ENCODE measurements around the gene ADGRD1.

- TF ChIP-seq POLR2AphosphoS5 (IDR thresholded peaks at IDR 0.05): no peak
- TF ChIP-seq CTCF (IDR thresholded peaks at IDR 0.05): no peak
These were observed 56.9 kb downstream of the ADGRD1 start for GRCh38 chr12:131010396-131011131.

Measured in breast epithelium (tissue), 3 donors.